GM23338 (cell line): ENCODE measurements around the gene PMIS2. TPM values are rescaled to one million over a fixed set of nuclear protein-coding genes. Genes with fewer than 3 reads are reported as not detected.

Source experiments
- ATAC-seq: fragments of 200-7000 bp; cut with Tn5 transposase; 3 replicates; pipeline ENCODE4 v1.9.1; 2020
- DNase-seq: peaks from one replicate; pipeline ENCODE4 v3.0.0-alpha.2; 2015; ENCODE audit warnings: low spot score
- H2AFZ ChIP-seq: fragments of 200-600 bp; sonication (generic); 2 replicates; pipeline ENCODE4 v1.8.0; 2016; ENCODE audit warnings: antibody characterized with exemption, mild to moderate bottlenecking, moderate library complexity
- H3F3A ChIP-seq: fragments of 200-600 bp; sonication (generic); replicated peaks from 2 replicates; pipeline ENCODE4 v1.8.0; 2017; ENCODE audit warnings: antibody characterized with exemption, mixed run types, low read depth
- H3K27ac ChIP-seq: fragments of 200-600 bp; sonication (generic); 2 replicates; pipeline ENCODE4 v1.6.1; 2016; ENCODE audit warnings: low read depth
- H3K27me3 ChIP-seq: fragments of 200-600 bp; sonication (generic); 2 replicates; pipeline ENCODE4 v1.8.0; 2016; ENCODE audit warnings: mild to moderate bottlenecking, mixed run types, moderate library complexity; ENCODE audit not compliant: insufficient read depth
- H3K36me3 ChIP-seq: fragments of 200-600 bp; sonication (generic); 2 replicates; pipeline ENCODE4 v1.8.0; 2016; ENCODE audit warnings: mild to moderate bottlenecking; ENCODE audit not compliant: insufficient read depth
- H3K4me1 ChIP-seq: fragments of 200-600 bp; sonication (generic); 2 replicates; pipeline ENCODE4 v1.8.0; 2016; ENCODE audit warnings: mild to moderate bottlenecking, moderate library complexity; ENCODE audit not compliant: insufficient read depth
- H3K4me2 ChIP-seq: fragments of 200-600 bp; sonication (generic); 2 replicates; pipeline ENCODE4 v1.7.1; 2017; ENCODE audit warnings: mixed run types
- H3K4me3 ChIP-seq: fragments of 200-600 bp; sonication (generic); 2 replicates; pipeline ENCODE4 v1.6.1; 2016; ENCODE audit warnings: mixed run types
- H3K79me2 ChIP-seq: fragments of 200-600 bp; sonication (generic); replicated peaks from 2 replicates; pipeline ENCODE4 v1.8.0; 2017; ENCODE audit warnings: mild to moderate bottlenecking; ENCODE audit not compliant: insufficient read depth
- H3K9me2 ChIP-seq: fragments of 200-600 bp; sonication (generic); 2 replicates; pipeline ENCODE4 v1.8.0; 2017; ENCODE audit not compliant: insufficient read depth
- H4K20me1 ChIP-seq: fragments of 200-600 bp; sonication (generic); replicated peaks from 2 replicates; pipeline ENCODE4 v1.8.0; 2017; ENCODE audit warnings: mild to moderate bottlenecking; ENCODE audit not compliant: insufficient read depth
- H3K27ac Mint-ChIP-seq: 2 replicates; pipeline ENCODE4 v1.8.0; 2020; ENCODE audit warnings: inconsistent platforms, mild to moderate bottlenecking, moderate library complexity, mixed read lengths
- H3K27me3 Mint-ChIP-seq: 3 replicates; pipeline ENCODE4 v1.8.0; 2022; ENCODE audit warnings: low read depth, mild to moderate bottlenecking, moderate library complexity, mixed read lengths, inconsistent platforms; ENCODE audit not compliant: insufficient read depth, poor library complexity
- H3K36me3 Mint-ChIP-seq: 3 replicates; pipeline ENCODE4 v1.8.0; 2021; ENCODE audit warnings: low read depth, mild to moderate bottlenecking, inconsistent platforms, moderate library complexity, mixed read lengths
- H3K4me1 Mint-ChIP-seq: 3 replicates; pipeline ENCODE4 v1.8.0; 2020; ENCODE audit warnings: mild to moderate bottlenecking, inconsistent platforms, mixed read lengths
- H3K4me3 Mint-ChIP-seq: 3 replicates; pipeline ENCODE4 v1.8.0; 2021; ENCODE audit warnings: moderate library complexity, mild to moderate bottlenecking, inconsistent platforms, mixed read lengths
- H3K9me3 Mint-ChIP-seq: 3 replicates; pipeline ENCODE4 v1.8.0; 2020; ENCODE audit warnings: moderate library complexity, mild to moderate bottlenecking, inconsistent platforms, mixed read lengths
- CREB1 ChIP-seq: fragments of 250-450 bp; sonication (Bioruptor Pico); IDR thresholded peaks from 2 replicates; pipeline ENCODE4 v1.5.0; 2020; ENCODE audit warnings: low read depth, mild to moderate bottlenecking, moderate library complexity
- EZH2 ChIP-seq: fragments of 200-600 bp; sonication (generic); IDR thresholded peaks from one replicate; pipeline ENCODE4 v1.8.0; 2017; ENCODE audit warnings: antibody characterized with exemption, mild to moderate bottlenecking, low read depth; ENCODE audit not compliant: unreplicated experiment
- EZH2phosphoT487 ChIP-seq: fragments of 200-600 bp; sonication (generic); IDR thresholded peaks from one replicate; pipeline ENCODE4 v1.8.1; 2018; ENCODE audit warnings: antibody characterized with exemption; ENCODE audit not compliant: unreplicated experiment
- JUNB ChIP-seq: IDR thresholded peaks from one replicate; pipeline ENCODE4 v1.6.1; 2016; ENCODE audit warnings: antibody characterized with exemption; ENCODE audit not compliant: unreplicated experiment
- NANOG ChIP-seq: IDR thresholded peaks from 2 replicates; pipeline ENCODE4 v1.6.1; 2016; ENCODE audit warnings: antibody characterized with exemption, borderline replicate concordance
- POLR2AphosphoS5 ChIP-seq: IDR thresholded peaks from 2 replicates; pipeline ENCODE4 v1.6.1; 2016; ENCODE audit warnings: antibody characterized with exemption, low read depth
- STAT1 ChIP-seq: IDR thresholded peaks from one replicate; pipeline ENCODE4 v1.6.1; 2016; ENCODE audit warnings: antibody characterized with exemption; ENCODE audit not compliant: unreplicated experiment
- ZNF114 ChIP-seq: fragments of 250-450 bp; sonication (Bioruptor Pico); IDR thresholded peaks from 2 replicates; pipeline ENCODE4 v1.5.0; 2020; ENCODE audit warnings: mild to moderate bottlenecking, moderate library complexity
- ZNF331 ChIP-seq: fragments of 250-450 bp; sonication (Bioruptor Pico); IDR thresholded peaks from 2 replicates; pipeline ENCODE4 v1.5.0; 2020; ENCODE audit warnings: low read depth, mild to moderate bottlenecking, moderate library complexity
- polyA plus RNA-seq: library from polyadenylated mRNA; unstranded; fragments of >200 nt; fragmentation: Nextera tagmentation; extraction: Ambion mirVana; gene quantifications from 2 replicates; pipeline ENCODE4 v1.2.1, GENCODE V29; 2016
- total RNA-seq: library from RNA; depleted of rRNA; stranded (reverse); fragments of >200 nt; shearing (Covaris generic); gene quantifications from 2 replicates; pipeline ENCODE4 v1.2.3, GENCODE V29; 2014
- TF ChIP-seq, protein P1 (sequence below): fragments of 250-450 bp; sonication (Bioruptor Pico); IDR thresholded peaks from 2 replicates; pipeline ENCODE4 v1.5.0; 2020; ENCODE audit warnings: mild to moderate bottlenecking, moderate library complexity
- TF ChIP-seq, protein P2 (sequence below), 2 experiments: fragments of 200-600 bp in 1 of 2; sonication (generic) in 1 of 2; conservative IDR thresholded peaks; 2 replicates each; pipeline versions ENCODE4 v1.5.1 to v1.6.1; 2016 to 2017; ENCODE audit warnings: antibody characterized with exemption in 2 of 2, low read depth in 2 of 2, mild to moderate bottlenecking in 2 of 2, moderate library complexity in 1 of 2
- TF ChIP-seq, protein P3 (sequence below): IDR thresholded peaks from 2 replicates; pipeline ENCODE4 v1.6.1; 2016; ENCODE audit warnings: antibody characterized with exemption
- TF ChIP-seq, protein P4 (sequence below): IDR thresholded peaks from one replicate; pipeline ENCODE4 v1.6.1; 2018; ENCODE audit warnings: antibody characterized with exemption; ENCODE audit not compliant: unreplicated experiment

The PMIS2 gene
- total and polyA plus RNA-seq, 2 experiments from 2014 or later, result not detected

DNA sequence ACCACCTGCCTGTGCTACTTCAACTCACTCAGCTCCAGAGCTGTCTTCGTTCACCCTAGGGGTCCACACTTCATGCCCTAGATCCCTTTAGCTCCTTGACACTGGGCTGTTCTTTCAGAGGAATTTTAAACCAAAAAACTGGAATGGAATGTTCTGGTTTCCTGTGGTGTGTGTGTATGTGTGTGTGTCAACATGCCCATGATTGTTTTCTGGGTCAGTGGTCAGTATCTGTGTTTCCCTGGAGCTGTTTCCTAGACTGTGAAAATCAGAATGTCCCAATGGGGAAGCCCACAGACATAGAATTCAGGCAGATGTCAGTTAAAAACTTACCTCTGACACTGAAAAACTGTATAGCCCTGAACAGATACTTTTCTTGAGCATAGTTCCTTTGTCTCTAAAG lies 1.3 kb downstream of the PMIS2 start (continued):
- TF ChIP-seq, protein P1, sequence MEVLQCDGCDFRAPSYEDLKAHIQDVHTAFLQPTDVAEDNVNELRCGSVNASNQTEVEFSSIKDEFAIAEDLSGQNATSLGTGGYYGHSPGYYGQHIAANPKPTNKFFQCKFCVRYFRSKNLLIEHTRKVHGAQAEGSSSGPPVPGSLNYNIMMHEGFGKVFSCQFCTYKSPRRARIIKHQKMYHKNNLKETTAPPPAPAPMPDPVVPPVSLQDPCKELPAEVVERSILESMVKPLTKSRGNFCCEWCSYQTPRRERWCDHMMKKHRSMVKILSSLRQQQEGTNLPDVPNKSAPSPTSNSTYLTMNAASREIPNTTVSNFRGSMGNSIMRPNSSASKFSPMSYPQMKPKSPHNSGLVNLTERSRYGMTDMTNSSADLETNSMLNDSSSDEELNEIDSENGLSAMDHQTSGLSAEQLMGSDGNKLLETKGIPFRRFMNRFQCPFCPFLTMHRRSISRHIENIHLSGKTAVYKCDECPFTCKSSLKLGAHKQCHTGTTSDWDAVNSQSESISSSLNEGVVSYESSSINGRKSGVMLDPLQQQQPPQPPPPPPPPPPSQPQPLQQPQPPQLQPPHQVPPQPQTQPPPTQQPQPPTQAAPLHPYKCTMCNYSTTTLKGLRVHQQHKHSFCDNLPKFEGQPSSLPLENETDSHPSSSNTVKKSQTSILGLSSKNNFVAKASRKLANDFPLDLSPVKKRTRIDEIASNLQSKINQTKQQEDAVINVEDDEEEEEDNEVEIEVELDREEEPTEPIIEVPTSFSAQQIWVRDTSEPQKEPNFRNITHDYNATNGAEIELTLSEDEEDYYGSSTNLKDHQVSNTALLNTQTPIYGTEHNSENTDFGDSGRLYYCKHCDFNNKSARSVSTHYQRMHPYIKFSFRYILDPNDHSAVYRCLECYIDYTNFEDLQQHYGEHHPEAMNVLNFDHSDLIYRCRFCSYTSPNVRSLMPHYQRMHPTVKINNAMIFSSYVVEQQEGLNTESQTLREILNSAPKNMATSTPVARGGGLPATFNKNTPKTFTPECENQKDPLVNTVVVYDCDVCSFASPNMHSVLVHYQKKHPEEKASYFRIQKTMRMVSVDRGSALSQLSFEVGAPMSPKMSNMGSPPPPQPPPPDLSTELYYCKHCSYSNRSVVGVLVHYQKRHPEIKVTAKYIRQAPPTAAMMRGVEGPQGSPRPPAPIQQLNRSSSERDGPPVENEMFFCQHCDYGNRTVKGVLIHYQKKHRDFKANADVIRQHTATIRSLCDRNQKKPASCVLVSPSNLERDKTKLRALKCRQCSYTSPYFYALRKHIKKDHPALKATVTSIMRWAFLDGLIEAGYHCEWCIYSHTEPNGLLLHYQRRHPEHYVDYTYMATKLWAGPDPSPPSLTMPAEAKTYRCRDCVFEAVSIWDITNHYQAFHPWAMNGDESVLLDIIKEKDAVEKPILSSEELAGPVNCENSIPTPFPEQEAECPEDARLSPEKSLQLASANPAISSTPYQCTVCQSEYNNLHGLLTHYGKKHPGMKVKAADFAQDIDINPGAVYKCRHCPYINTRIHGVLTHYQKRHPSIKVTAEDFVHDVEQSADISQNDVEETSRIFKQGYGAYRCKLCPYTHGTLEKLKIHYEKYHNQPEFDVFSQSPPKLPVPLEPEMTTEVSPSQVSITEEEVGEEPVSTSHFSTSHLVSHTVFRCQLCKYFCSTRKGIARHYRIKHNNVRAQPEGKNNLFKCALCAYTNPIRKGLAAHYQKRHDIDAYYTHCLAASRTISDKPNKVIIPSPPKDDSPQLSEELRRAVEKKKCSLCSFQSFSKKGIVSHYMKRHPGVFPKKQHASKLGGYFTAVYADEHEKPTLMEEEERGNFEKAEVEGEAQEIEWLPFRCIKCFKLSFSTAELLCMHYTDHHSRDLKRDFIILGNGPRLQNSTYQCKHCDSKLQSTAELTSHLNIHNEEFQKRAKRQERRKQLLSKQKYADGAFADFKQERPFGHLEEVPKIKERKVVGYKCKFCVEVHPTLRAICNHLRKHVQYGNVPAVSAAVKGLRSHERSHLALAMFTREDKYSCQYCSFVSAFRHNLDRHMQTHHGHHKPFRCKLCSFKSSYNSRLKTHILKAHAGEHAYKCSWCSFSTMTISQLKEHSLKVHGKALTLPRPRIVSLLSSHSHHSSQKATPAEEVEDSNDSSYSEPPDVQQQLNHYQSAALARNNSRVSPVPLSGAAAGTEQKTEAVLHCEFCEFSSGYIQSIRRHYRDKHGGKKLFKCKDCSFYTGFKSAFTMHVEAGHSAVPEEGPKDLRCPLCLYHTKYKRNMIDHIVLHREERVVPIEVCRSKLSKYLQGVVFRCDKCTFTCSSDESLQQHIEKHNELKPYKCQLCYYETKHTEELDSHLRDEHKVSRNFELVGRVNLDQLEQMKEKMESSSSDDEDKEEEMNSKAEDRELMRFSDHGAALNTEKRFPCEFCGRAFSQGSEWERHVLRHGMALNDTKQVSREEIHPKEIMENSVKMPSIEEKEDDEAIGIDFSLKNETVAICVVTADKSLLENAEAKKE, result no peak

DNA sequence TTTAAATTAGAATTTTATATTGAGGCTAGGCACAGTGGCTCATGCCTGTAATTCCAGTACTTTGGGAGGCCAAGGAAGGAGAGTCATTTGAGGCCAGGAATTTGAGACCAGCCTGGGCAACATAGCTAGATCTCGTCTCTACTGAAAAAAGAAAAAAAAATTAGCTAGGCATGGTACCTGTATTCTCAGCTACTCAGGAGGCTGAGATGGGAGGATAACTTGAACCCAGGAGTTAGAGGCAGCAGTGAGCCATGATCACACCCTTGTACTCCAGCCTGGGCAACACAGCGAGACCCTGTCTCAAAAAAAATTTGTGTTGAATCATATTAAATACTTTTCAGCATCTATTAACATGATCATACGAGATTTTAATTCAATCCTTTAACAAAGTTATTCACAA lies 4.9 kb downstream of the PMIS2 start:
- Histone ChIP-seq H3K4me3 (no peak overlapping the region), H3K36me3 (no peaks in the 10 kb centered on the region), H3K4me2 (no peak overlapping the region), H3K27me3 (0 out of 2 replicates have a peak, but pooled peaks cover 5% of the 10 kb centered on the region), H4K20me1 (no peaks in the 10 kb centered on the region; the same call in 1 of the 2 replicates), H3K4me1 (no peaks in the 10 kb centered on the region), H3F3A (no peaks in the 10 kb centered on the region), H2AFZ (no peak overlapping the region), H3K9me2 (no peaks in the 10 kb centered on the region), H3K27ac (no peak overlapping the region), H3K79me2 (no peaks in the 10 kb centered on the region)
- H3K4me3 Mint-ChIP-seq, result no peak overlapping the region
- ATAC-seq, result no peak
- no peak overlapping the region for H3K27ac Mint-ChIP-seq
- DNase-seq, result no peak
- peaks cover 3% of the 10 kb centered on the region; the same call in 1 of the 3 replicates for H3K9me3 Mint-ChIP-seq
- H3K4me1 Mint-ChIP-seq, result no peaks in the 10 kb centered on the region
- TF ChIP-seq, protein P2, sequence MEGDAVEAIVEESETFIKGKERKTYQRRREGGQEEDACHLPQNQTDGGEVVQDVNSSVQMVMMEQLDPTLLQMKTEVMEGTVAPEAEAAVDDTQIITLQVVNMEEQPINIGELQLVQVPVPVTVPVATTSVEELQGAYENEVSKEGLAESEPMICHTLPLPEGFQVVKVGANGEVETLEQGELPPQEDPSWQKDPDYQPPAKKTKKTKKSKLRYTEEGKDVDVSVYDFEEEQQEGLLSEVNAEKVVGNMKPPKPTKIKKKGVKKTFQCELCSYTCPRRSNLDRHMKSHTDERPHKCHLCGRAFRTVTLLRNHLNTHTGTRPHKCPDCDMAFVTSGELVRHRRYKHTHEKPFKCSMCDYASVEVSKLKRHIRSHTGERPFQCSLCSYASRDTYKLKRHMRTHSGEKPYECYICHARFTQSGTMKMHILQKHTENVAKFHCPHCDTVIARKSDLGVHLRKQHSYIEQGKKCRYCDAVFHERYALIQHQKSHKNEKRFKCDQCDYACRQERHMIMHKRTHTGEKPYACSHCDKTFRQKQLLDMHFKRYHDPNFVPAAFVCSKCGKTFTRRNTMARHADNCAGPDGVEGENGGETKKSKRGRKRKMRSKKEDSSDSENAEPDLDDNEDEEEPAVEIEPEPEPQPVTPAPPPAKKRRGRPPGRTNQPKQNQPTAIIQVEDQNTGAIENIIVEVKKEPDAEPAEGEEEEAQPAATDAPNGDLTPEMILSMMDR (conservative IDR thresholded peaks at IDR 0.05; ENCODE audit: low read depth in 2 of 2), result no peak
- TF ChIP-seq CREB1 (CRISPR knock-in tag) (no peak), ZNF114 (CRISPR knock-in tag) (no peak), JUNB (no peak), STAT1 (no peak), POLR2AphosphoS5 (no peak), EZH2 (no peak), EZH2phosphoT487 (no peak), ZNF331 (CRISPR knock-in tag) (no peak), NANOG (no peak)
- TF ChIP-seq, protein P3, sequence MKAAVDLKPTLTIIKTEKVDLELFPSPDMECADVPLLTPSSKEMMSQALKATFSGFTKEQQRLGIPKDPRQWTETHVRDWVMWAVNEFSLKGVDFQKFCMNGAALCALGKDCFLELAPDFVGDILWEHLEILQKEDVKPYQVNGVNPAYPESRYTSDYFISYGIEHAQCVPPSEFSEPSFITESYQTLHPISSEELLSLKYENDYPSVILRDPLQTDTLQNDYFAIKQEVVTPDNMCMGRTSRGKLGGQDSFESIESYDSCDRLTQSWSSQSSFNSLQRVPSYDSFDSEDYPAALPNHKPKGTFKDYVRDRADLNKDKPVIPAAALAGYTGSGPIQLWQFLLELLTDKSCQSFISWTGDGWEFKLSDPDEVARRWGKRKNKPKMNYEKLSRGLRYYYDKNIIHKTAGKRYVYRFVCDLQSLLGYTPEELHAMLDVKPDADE, result no peak
- TF ChIP-seq, protein P4, sequence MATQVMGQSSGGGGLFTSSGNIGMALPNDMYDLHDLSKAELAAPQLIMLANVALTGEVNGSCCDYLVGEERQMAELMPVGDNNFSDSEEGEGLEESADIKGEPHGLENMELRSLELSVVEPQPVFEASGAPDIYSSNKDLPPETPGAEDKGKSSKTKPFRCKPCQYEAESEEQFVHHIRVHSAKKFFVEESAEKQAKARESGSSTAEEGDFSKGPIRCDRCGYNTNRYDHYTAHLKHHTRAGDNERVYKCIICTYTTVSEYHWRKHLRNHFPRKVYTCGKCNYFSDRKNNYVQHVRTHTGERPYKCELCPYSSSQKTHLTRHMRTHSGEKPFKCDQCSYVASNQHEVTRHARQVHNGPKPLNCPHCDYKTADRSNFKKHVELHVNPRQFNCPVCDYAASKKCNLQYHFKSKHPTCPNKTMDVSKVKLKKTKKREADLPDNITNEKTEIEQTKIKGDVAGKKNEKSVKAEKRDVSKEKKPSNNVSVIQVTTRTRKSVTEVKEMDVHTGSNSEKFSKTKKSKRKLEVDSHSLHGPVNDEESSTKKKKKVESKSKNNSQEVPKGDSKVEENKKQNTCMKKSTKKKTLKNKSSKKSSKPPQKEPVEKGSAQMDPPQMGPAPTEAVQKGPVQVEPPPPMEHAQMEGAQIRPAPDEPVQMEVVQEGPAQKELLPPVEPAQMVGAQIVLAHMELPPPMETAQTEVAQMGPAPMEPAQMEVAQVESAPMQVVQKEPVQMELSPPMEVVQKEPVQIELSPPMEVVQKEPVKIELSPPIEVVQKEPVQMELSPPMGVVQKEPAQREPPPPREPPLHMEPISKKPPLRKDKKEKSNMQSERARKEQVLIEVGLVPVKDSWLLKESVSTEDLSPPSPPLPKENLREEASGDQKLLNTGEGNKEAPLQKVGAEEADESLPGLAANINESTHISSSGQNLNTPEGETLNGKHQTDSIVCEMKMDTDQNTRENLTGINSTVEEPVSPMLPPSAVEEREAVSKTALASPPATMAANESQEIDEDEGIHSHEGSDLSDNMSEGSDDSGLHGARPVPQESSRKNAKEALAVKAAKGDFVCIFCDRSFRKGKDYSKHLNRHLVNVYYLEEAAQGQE, result no peak
- H3K36me3 Mint-ChIP-seq, result no peaks in the 10 kb centered on the region
- H3K27me3 Mint-ChIP-seq, result peaks cover 7% of the 10 kb centered on the region
